GM12892 (cell line): ENCODE measurements around the gene BMPR1A.

Experiments used
- POLR2A ChIP-seq: IDR thresholded peaks from 2 replicates; pipeline ENCODE4 v1.6.1; 2011; ENCODE audit warnings: low read depth, low read length, control low read depth
- TAF1 ChIP-seq: IDR thresholded peaks from 2 replicates; pipeline ENCODE4 v1.6.1; 2011; ENCODE audit warnings: low read depth, mild to moderate bottlenecking, control low read depth, low read length, borderline replicate concordance

DNA sequence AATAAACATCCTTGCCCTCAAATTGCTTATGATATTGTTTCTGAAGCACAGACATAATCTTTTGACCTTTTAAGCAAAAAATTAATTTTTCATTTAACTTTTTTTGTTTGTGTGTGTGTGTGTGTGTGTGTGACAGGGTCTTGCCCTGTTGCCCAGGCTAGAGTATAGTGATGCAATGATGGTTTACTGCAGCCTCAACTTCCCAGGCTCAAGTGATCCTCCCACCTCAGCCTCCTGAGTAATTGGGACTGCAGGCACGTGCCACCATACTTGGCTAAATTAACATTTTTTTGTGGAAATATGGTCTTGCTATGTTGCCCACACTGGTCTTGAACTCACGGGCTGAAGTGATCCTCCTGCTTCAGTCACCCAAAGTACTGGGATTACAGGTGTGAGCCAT is 68.9 kb downstream of the BMPR1A start:
- TF ChIP-seq POLR2A (no peak), TAF1 (no peak)
